ENCODE measurements around the gene ATP1B2. TPM values are rescaled to one million over a fixed set of nuclear protein-coding genes. Genes with fewer than 3 reads are reported as not detected.
"Not testable (repeated sequence)": the region's sequence is repeated elsewhere in the genome, so short reads cannot be mapped to it uniquely, and the experiment has no call there.

ATP1B2 gene, protein sequence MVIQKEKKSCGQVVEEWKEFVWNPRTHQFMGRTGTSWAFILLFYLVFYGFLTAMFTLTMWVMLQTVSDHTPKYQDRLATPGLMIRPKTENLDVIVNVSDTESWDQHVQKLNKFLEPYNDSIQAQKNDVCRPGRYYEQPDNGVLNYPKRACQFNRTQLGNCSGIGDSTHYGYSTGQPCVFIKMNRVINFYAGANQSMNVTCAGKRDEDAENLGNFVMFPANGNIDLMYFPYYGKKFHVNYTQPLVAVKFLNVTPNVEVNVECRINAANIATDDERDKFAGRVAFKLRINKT
- under 1 TPM in 1 of 2 experiments, not detected in 1; 0.10 TPM for total RNA-seq

DNA sequence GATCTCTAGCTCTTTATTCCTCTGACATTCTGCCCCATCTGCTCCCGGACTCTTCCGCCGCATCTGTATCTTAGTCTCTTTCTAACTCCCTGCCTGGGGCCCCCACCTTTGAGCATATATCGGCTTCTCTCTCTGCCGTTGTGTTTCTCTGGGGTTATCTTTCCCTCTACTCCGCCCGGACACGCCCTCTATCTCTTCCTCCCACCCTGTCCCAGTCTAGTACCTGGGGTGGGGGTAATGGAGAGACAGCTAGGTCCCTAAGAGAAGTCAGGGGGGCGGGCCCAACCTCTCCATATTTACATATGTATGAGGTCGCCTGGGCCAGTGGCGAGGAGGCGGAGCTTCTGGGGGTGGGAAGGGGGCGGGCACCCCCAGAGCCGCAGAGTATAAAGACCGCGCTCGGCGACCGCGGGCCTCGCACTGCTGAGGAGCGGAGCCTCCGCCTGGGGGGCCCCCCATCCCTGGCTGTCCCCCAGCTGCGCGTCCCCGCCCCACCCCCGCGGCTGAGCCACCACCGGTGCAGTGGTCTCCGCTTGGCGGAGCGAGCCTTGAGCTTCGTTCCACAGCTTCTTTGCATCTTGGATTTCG, at the start of gene ATP1B2:
Gene ATP1B2, plus strand, starts transcription at position 418 of the 588 bp plus-strand sequence. CDS start 593 bp downstream, outside the sequence.
- H3K27me3 Mint-ChIP-seq = peaks cover 31% of the 10 kb centered on the region
- H3K9me3 Mint-ChIP-seq = no peaks in the 10 kb centered on the region
- peak within 1 kb of the TSS; percentile 2 for H3K27ac Mint-ChIP-seq
- peak within 1 kb of the TSS; percentile 80 for H3K4me3 Mint-ChIP-seq
- no peaks in the 10 kb centered on the region for H3K36me3 Mint-ChIP-seq
- DNase-seq = peak; percentile 71
- peaks cover 13% of the 10 kb centered on the region for H3K4me1 Mint-ChIP-seq

DNA sequence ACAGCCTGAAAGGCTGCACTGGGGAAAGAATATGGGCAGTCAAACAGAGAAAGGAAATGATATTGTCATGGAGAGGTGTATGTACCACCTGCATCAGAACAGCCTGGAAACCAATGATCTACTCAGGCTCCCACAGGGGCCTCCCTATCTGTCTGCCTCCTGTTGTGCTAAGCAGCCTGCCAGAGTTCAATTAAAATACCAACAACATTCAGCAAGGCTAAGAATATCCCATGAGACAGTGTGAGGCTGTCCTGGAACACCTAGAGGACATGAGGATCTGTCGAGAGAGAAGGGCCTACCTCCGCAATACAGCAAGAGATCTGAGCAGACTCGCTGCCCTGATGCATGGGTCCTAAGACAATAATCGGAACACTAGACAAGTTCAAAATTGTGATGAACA, 44.4 kb upstream of the ATP1B2 start:
- Mint-ChIP-seq H3K36me3 (peaks cover 29% of the 10 kb centered on the region), H3K27me3 (no peaks in the 10 kb centered on the region), H3K4me1 (peaks cover 17% of the 10 kb centered on the region), H3K27ac (no peak overlapping the region), H3K9me3 (no peaks in the 10 kb centered on the region), H3K4me3 (no peak overlapping the region)
- no peak for DNase-seq

DNA sequence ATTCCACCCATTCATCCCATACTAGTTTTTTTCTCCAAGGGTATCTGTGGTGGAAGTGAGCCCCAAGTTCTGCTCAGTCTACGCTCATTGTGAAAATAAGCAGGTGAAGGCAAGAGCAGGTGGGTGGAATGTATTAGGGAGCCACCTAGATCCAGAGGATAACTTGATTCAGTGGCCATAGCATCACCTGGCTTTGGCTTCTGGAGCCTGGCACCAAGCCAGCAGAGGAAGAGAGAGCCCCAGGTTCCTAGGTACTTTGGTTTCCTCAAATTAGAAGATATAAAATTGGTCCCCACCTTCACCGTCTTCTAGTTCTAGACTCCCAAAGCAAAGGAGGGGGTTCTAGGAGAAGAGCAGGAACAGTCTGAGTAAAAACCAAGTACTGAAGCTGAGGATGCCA, 40.1 kb upstream of the ATP1B2 start:
- Mint-ChIP-seq H3K9me3 (no peaks in the 10 kb centered on the region), H3K36me3 (peaks cover 28% of the 10 kb centered on the region), H3K27me3 (no peaks in the 10 kb centered on the region), H3K4me3 (no peak overlapping the region), H3K4me1 (peaks cover 41% of the 10 kb centered on the region), H3K27ac (no peak overlapping the region)
- DNase-seq = no peak

DNA sequence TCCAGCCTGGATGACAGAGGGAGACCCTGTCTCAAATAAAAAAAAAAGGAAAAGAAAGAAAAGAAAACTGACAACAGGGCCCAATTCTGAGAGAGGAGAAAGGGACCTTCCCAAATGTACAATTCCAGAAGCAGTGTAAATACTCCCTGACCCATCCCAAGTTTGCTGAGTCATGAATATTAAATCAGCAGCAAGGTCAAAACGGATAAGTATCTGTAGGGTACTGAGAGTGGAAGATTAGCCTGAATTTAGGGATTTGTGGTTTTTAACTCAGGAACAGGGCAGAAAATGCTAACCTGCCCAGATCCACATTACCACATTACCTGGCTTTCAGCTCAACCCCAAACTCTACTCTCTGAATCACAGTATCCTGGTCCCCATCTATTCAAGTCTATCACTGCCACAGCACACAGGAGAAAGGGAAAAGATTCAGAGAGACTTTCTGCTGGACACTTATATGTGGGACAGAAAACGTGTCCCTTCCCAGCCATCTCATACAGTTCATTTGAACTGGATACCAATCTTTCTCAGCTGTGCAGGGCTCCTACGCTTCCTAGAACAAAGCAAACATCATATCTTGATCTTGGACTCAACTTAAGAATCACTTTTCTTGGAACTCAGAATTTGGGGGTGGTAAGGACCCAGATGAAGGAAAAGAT, 39.0 kb upstream of the ATP1B2 start:
- Mint-ChIP-seq H3K36me3 (peaks cover 24% of the 10 kb centered on the region), H3K9me3 (no peaks in the 10 kb centered on the region), H3K4me1 (peaks cover 38% of the 10 kb centered on the region), H3K27me3 (no peaks in the 10 kb centered on the region), H3K4me3 (peak overlapping the region; percentile 57), H3K27ac (no peak overlapping the region)
- no peak for DNase-seq

DNA sequence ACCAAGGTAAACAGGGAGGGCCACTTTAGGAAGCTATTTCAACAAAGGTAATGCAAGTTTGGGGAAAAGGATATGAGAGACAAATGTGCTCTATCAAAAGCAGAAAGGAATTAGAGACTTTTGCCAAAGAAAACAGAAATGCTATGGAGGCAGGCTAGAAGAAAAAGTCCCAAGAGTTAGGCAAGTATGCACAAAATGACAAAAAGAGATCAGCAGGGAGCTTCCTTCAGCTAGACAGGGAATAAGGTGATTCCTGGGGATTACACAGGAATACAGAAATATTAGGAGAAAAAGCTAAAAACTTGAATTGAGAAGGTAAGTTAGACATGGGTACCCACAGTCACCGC, 38.5 kb upstream of the ATP1B2 start:
- H3K9me3 Mint-ChIP-seq = no peaks in the 10 kb centered on the region
- H3K27me3 Mint-ChIP-seq = no peaks in the 10 kb centered on the region
- no peak for DNase-seq
- peaks cover 24% of the 10 kb centered on the region for H3K36me3 Mint-ChIP-seq
- peak overlapping the region; percentile 57 for H3K4me3 Mint-ChIP-seq
- H3K4me1 Mint-ChIP-seq = peaks cover 38% of the 10 kb centered on the region
- H3K27ac Mint-ChIP-seq = no peak overlapping the region

DNA sequence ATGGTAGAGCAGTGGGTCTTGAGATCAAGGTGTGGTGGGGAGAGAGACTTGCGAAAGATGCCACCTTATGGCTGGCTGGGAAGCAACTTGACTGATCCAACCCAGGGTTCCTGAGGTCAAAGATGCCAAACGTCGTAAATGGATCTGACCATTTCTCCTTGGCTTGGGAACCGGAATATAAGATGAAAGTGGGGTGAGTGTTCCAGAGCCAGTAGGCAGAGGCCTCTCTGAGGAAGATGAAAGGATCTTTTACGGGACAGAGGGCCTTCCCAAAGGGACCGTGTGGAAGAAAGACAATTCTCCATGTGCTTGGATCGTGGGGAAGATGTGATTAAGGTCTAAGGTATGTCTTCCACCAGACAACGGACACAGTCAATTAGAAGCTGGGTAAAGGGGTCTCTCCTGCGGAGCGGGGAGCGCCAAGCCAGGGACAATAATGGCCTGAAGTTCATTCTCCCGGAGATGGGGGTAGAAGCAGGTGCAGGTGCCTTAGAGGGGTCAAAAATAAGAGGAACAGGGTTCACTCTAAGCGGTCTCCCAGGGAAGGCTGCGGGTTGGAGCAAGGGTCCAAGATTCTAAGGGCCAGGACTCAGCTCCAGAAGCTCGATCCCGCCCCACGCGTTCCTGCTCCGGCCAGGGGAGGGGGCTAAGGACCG, 36.8 kb upstream of the ATP1B2 start:
- Mint-ChIP-seq H3K27me3 (no peaks in the 10 kb centered on the region), H3K4me3 (peak overlapping the region; percentile 90), H3K9me3 (no peaks in the 10 kb centered on the region), H3K36me3 (peaks cover 24% of the 10 kb centered on the region), H3K4me1 (peaks cover 38% of the 10 kb centered on the region), H3K27ac (peak overlapping the region; percentile 82)
- no peak for DNase-seq

DNA sequence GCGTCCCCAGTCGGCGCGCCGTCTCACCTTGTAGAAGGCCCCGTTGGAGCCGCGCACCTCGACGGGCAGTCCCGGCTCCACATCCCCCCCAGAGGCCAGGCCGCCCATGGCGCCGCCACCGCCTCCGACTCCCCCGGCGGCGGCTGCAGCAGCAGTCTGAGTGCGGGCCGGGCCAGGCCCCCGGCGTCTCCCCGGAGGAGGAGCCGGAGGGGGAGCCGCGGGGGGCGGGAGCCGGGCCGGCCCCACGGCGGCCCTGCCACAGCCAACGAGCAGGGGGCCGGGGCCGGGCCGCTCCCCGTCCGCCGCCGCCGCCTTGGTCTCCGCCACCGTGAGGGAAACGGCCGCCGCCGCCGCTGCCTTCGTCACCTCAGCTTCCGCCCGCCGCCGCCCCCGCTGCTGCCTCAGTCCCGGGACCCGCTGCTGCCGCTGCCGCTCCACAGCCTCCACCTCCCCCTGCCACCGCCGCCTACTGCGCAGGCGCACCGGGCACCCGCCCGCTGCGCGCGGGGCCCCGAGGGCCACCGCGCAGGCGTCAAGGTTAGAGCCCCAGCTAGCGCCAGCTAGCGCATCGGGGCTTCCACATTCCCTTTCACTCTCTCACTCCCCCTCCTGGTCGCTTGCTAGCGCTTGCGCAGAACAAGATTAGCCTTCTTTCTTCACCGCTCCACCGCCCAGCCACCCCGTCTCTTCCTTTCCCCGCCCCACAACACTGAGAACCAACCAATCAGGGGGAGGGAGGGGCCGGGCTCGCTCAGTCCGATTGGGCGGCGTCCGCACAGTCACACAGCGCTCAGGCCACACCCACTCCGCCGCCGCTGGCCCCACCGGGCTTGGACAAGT, 36.1 kb upstream of the ATP1B2 start, which contains the start of gene FXR2:
Gene FXR2, minus strand, starts transcription at position 473 of the 840 bp plus-strand sequence. Its CDS starts 365 bp downstream, at position 108.
- Mint-ChIP-seq H3K4me1 (peaks cover 34% of the 10 kb centered on the region), H3K9me3 (no peaks in the 10 kb centered on the region)

DNA sequence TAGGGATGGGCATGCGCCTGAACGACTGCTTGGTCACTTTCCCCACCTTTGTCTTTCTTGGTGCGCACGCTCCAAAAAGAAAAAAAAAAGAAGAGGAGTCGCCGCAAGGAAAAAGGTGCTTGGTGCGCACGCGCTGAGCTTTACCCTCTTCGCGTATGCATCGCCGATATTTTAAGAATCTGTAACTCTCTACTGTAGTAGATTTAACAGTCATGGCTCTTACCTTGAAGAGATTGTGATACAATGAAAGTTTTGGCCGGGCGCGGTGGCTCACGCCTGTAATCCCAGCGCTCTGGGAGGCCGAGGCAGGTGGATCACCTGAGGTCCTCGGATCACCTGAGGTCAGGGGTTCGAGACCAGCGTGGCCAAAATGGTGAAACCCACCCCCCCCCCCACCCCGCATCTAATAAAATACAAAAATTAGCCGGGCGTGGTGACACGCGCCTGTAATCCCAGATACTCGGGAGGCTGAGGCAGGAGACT, 35.4 kb upstream of the ATP1B2 start:
- peak overlapping the region; percentile 80 for H3K4me3 Mint-ChIP-seq
- no peaks in the 10 kb centered on the region for H3K27me3 Mint-ChIP-seq
- H3K4me1 Mint-ChIP-seq = peaks cover 32% of the 10 kb centered on the region
- H3K36me3 Mint-ChIP-seq = peaks cover 22% of the 10 kb centered on the region
- H3K9me3 Mint-ChIP-seq = no peaks in the 10 kb centered on the region
- DNase-seq = no peak
- peak overlapping the region; percentile 87 for H3K27ac Mint-ChIP-seq

More for the DNA sequence above, 36.1 kb upstream of the ATP1B2 start, which contains the start of gene FXR2:
- H3K27me3 Mint-ChIP-seq = no peaks in the 10 kb centered on the region
- peaks cover 22% of the 10 kb centered on the region for H3K36me3 Mint-ChIP-seq
- H3K4me3 Mint-ChIP-seq = peak within 1 kb of the TSS; percentile 90
- peak within 1 kb of the TSS; percentile 87 for H3K27ac Mint-ChIP-seq
- DNase-seq = peak; percentile 99

DNA sequence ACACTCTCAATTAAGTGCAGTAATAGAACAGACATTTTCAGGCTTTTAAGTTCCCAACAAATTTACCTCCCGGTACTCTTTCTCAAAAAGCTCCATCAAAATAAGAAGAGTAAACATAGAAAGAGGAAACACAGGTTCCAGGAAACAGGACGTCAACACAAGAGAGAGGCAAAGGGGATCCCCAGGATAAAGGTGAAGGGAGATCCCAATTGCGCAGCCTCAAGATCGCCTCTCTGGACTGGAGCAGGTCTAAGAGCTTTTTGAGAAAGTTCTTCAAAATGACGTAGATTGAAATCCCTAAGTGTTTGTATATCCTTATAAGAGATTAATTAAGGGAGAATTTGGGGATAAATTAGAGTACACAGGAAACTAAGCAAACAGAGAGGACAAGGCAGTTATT, 32.1 kb upstream of the ATP1B2 start:
- Mint-ChIP-seq H3K9me3 (no peaks in the 10 kb centered on the region), H3K4me1 (peaks cover 4% of the 10 kb centered on the region), H3K4me3 (no peak overlapping the region), H3K27me3 (no peaks in the 10 kb centered on the region), H3K27ac (no peak overlapping the region), H3K36me3 (peaks cover 2% of the 10 kb centered on the region)
- DNase-seq = no peak

DNA sequence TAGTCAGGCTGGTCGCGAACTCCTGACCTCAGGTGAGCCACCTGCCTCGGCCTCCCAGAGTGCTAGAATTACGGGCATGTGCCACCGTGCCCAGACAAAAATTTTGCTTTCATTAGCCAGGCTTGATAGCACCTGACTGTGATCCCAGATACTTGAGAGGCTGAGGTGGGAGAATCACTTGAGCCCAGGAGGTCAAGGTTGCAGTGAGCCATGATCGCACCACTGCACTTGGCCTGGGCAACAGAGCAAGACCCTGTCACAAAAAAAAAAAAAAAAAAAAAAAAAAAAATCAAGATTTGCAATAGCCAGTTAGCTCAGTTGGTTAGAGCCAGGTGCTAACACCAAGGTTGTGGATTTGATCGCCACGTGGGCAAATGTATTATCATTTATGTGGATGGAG, 29.9 kb upstream of the ATP1B2 start:
- no peak overlapping the region for H3K4me3 Mint-ChIP-seq
- H3K36me3 Mint-ChIP-seq = no peaks in the 10 kb centered on the region
- H3K27me3 Mint-ChIP-seq = no peaks in the 10 kb centered on the region
- DNase-seq = no peak
- H3K9me3 Mint-ChIP-seq = no peaks in the 10 kb centered on the region
- H3K4me1 Mint-ChIP-seq = no peaks in the 10 kb centered on the region
- no peak overlapping the region for H3K27ac Mint-ChIP-seq

DNA sequence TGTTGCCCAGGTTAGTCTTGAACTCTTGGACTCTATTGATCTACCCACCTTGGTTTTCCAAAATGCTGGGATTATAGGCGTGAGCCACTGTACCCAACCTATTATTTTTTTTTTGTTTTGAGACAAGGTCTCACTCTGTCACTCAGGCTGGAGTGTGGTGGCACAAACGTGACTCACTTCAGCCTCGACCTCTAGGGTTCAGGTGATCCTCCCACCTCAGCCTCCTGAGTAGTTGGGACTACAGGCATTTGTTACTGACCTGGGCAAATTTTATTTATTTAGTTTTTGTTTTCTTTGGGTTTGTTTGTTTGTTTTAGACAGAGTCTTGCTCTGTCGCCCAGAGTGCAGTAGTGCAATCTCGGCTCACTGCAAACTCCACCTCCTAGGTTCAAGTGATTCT, 27.1 kb upstream of the ATP1B2 start:
- Mint-ChIP-seq H3K4me1 (peaks cover 13% of the 10 kb centered on the region), H3K9me3 (no peaks in the 10 kb centered on the region), H3K27ac (no peak overlapping the region), H3K27me3 (no peaks in the 10 kb centered on the region), H3K36me3 (no peaks in the 10 kb centered on the region), H3K4me3 (no peak overlapping the region)
- no peak for DNase-seq

DNA sequence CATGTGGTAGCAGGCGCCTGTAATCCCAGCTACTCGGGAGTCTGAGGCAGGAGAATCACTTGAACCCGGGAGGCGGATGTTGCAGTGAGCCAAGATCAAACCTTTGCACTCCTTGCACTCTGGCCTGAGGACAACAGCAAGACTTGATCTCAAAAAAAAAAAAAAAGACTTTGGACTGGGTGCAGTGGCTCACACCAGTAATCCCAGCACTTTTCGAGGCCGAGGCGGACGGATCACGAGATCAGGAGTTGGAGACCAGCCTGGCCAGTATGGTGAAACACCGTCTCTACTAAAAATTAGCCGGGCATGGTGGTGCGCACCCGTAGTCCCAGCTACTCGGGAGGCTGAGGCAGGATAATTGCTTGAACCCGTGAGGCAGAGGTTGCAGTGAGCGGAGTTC, 25.0 kb upstream of the ATP1B2 start:
- H3K9me3 Mint-ChIP-seq, H3K27me3 Mint-ChIP-seq, H3K27ac Mint-ChIP-seq, DNase-seq, H3K4me3 Mint-ChIP-seq, H3K36me3 Mint-ChIP-seq: not testable (repeated sequence)
- H3K4me1 Mint-ChIP-seq = peaks cover 13% of the 10 kb centered on the region

DNA sequence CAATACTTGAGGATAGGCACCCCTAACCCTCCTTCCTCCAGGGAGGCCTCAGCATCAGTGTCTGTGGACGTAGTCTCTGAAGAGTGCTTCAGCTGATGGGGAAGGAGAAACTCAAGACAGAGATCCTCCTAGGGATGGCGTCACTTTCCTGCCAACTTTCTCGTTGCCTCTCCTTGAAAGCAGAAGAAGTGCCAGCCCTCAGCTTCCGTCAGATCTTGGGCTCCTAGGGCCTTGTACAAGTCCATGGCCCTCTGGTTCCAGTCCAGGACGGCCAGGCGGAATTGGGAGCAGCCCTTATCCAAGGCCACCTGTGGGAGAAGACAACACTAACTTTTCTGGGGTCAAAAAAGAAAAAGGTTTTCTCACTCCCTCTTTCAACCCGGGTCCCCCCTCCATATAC, 24.4 kb upstream of the ATP1B2 start:
- no peaks in the 10 kb centered on the region for H3K9me3 Mint-ChIP-seq
- no peak for DNase-seq
- no peaks in the 10 kb centered on the region for H3K36me3 Mint-ChIP-seq
- H3K4me1 Mint-ChIP-seq = peaks cover 13% of the 10 kb centered on the region
- H3K27ac Mint-ChIP-seq = no peak overlapping the region
- H3K27me3 Mint-ChIP-seq = no peaks in the 10 kb centered on the region
- H3K4me3 Mint-ChIP-seq = peak overlapping the region; percentile 92

DNA sequence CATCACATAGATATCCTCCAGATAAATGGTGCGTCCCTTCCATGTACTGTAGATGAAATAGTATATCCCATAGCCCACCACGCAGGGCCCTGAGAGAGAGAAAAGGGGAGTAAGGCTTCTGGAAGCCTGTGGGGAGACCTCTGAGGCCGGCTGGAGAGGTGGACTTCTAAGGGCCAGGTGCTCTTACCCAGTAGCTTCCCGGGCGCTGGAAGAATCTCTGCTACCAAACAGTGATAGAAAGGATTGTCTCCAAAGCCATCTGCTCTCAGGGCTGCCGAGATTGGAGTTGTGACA, 23.8 kb upstream of the ATP1B2 start:
- Mint-ChIP-seq H3K27me3 (no peaks in the 10 kb centered on the region), H3K36me3 (no peaks in the 10 kb centered on the region), H3K4me3 (peak overlapping the region; percentile 92), H3K4me1 (peaks cover 13% of the 10 kb centered on the region), H3K9me3 (no peaks in the 10 kb centered on the region), H3K27ac (no peak overlapping the region)
- no peak for DNase-seq

Data from activated naive CD8-positive, alpha-beta T cell treated with anti-CD3 and anti-CD28 coated beads for 36 hours (primary cell).